Glomerular visceral epithelial cell (primary cell): ENCODE data around the gene VCAN.
"Not testable (repeated sequence)": the region's sequence is repeated elsewhere in the genome, so short reads cannot be mapped to it uniquely, and the experiment has no call there.

Experiments used
- DNase-seq: peaks from one replicate; pipeline ENCODE4 v3.0.0-alpha.2; 2016; ENCODE audit errors: extremely low spot score

Gene VCAN

DNA sequence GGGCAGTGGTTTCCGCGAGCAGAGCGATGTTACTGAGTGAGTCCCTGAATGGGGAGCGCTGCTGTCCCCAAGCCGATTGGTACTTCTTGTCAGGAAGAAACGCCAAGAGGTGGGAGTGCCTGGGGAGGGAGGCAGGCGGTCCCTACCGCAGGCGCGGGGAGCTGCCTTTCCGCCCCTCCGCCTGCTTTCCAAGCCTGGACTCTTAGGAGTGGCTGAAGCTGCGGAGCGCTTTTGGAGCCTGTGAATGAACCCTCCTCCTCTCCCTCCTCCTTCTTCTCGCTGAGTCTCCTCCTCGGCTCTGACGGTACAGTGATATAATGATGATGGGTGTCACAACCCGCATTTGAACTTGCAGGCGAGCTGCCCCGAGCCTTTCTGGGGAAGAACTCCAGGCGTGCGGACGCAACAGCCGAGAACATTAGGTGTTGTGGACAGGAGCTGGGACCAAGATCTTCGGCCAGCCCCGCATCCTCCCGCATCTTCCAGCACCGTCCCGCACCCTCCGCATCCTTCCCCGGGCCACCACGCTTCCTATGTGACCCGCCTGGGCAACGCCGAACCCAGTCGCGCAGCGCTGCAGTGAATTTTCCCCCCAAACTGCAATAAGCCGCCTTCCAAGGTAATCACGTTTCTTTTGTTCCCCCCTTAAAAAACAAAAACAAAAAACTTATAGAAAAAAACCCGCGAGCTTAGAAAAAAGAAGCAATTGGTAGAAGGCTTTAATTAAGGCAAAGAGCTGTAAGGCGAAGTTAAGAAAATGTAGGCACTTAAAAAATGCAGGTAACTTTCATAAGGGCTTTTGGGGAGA, at the start of gene VCAN:
VCAN (plus strand) TSS at position 340 of the 808 bp plus-strand sequence. CDS start 11,775 bp downstream, outside the sequence.
- peak; percentile 91 for DNase-seq

DNA sequence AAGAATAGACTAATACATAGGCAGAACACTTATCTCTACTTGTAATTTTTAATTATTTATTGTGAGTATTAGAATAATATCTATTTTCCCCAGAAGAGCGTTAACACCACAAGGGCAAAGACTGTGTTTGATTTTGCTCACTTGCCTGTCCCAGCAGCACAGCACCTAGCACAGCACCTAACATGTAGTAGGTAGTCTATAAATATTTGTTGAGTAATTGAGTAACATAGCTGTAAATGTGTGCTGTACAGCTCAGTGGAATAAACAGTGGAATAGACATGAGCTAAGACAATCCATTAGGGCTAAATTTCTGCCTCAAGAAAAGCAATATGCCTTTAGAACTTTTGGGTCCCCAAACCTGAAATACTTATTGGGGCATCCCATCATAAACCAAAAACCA, 49.3 kb upstream of the VCAN start:
- DNase-seq, result no peak

DNA sequence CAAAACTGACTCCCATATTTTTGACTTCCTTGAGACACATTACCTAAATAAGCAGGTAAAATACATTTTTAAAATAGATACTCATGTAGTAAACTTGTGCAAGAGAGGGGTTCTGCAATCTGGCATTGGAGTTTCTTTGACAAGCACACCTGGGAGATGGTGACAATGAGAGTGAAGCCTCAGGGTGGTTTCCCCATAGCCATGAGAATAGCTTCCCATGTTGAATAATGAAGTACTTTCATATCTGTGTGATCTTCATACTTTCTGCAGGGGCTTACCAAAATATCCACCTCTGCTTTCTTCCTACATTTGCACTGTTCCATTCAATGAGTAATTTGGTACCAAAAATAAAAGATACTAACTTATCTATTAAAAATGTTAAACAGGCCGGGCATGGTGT, 44.7 kb upstream of the VCAN start:
- DNase-seq, result no peak

DNA sequence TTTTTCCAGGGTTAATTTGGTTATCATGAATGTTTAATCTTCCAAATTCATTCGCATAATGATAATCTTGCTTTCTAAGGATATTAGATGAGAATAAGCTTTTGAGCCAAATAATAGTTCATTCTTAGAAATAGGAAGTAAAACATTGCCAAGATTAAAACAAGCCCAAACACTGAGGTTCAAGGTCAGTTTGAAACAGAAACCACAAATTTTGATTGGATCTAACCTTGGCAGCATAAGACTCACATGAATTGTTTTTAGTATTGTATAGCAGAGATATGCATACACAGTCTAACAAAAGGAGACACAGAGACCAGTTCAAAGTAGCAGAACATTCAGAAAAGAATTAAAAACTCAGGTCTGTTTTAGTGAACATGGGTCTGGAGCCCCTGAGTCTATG, 43.4 kb upstream of the VCAN start:
- DNase-seq, result no peak

DNA sequence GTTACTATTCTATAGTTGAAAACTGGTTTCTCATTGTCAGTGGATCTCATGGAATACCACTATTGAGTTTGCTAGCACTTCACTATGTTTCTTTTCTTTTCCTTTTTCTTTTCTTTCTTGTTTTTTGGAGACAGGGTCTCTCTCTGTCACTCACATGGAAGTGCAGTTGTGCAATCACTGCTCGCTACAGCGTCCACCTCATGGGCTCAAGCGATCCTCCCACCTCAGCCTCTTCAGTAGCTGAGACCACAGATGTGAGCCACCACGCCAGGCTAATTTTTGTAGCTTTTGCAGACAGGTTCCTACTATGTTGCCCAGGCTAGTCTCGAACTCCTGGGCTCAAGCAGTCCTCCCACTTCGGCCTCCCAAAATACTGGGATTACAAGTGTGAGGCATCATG, 42.7 kb upstream of the VCAN start:
- no peak for DNase-seq

DNA sequence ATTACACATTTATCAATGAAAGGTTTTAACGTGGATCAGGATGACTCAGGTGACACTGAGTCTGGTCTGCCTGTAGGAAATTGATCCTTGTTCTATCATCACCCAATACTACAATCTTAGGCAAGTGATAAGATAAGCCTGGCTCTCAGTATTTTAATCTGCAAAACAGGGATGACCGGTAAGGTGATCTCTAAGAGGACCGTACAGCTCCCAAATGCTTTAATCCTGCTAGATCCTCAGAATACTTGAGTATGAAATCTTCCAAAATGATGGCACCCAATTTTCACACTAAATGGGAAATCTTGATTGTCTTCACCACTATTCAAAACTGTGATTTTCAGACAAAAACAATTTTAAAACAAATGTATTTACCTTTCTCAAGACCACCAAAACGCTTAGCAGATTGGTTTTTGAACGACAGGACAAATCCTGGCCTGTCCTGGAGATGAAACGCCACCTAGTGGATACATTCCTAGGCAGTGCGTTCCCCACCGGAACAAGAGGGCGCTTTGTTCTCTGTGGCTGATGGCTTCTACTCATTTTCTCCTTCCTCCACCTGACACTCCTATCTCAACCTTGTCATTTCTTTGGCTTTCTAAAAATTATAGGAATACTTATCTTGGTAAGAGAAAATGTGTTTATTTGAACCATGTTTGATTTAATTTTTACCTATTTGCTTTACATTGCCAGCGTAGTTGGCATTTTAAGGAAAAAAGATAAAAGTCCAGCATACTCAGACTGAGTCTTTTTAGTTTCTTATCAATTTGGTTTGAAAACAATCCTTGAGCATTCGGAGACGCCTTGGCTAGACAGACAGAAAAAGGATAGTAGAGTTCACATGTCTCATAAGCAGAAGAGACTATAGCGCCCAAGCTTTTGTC, 41.2 kb upstream of the VCAN start:
- DNase-seq, result peak; percentile 66

DNA sequence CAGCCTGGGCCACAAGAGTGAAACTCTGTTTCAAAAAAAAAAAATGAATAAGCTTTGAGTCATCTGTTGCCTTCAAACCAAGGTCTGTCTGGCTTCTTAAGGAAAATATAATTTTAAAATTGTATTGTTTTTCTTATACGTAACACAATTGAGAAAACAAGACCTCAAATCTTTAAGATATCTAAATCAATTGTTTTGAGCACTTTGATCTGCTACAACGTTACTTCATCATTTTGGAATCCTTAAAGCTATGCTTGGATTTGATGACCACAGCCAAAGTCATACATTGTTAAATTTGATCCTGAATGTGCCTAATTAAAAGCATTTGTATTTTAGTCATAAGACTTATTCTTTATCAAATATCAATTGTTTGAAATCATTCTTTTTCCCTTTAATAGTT, 37.7 kb upstream of the VCAN start:
- no peak for DNase-seq

DNA sequence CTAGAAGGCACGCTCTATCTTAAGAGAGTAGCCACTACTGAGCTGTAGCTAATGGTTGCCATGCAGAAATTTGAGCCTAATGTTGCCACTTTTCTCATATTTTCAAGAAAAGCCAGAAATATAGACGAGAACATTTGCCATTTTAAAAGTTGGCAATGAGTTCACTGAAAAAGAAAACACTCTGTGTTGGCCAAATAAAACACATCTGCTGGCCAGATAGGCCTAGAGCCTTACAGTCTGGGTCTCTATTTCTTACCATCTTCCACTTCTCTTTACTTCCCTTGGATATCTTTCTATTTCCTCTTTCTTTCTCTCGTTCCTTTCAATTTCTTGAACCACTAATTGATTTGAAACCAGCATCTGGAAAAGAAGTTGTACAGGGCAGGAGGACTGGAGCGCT, 36.6 kb upstream of the VCAN start:
- no peak for DNase-seq

DNA sequence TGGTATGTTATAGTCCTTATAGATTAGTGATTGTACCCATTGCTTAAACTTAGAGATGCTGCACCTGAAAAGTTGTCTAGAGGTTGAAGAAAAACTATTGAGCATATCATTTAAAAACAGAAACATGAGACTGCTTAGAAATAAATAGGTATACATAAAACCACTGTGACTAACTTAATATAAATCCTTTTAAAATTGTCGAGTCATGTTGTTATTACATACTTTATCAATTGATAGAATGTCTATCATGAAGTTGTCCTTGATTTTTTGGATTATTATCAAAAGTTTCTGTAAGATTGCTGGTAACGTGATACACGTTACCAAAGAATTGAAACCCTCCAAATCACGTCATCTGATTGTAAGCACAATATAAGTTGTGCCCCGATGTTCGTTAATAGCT, 35.3 kb upstream of the VCAN start:
- no peak for DNase-seq

DNA sequence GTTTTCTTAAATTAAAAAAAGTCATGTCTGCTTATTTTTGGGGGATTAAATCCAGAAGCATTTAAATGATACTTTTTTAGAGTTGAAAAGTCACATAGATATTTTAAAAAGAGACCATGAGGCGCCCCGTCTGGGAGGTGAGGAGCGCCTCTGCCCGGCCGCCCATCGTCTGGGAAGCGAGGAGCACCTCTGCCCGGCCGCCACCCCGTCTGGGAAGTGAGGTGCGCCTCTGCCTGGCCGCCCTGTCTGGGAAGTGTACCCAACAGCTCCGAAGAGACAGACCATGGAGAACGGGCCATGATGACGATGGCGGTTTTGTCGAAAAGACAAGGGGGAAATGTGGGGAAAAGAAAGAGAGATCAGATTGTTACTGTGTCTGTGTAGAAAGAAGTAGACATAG, 33.8 kb upstream of the VCAN start:
- not testable (repeated sequence) for DNase-seq

DNA sequence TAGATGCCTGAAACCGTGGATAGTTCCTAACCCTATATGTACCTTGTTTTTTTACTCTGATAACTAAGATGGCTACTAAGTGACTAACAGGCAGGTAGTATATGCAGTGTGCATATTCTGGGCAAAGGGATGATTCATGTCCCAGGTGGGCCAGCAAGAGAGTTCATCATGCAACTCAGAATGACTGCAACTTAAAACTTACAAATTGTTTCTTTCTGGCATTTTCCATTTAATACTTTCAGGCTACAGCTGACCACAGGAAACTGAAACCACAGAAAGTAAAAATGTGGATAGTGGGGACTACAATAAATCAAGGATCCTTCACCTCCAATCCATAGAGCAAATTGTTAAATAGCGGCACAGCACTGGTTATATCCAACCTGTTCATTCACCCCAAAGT, 30.7 kb upstream of the VCAN start:
- peak; percentile 7 for DNase-seq

DNA sequence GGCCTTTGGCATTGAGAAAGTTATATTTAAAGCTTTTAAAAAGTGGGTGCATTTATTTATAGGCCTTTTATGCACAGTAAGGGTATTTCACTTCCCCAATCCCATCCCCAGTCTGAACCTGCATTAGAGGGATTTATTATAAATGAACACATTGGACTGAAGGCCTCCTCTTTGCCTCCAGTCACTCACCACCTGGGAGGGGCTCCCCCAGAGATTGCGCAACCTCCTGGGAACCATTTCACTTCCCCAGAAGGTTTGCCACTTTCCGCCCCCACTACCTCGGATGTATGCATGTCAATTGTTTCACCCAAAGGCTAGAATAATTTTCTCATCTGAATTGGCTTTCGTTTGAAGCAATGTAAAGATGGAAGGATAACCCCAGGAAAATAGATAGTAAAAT, 29.8 kb upstream of the VCAN start:
- no peak for DNase-seq

DNA sequence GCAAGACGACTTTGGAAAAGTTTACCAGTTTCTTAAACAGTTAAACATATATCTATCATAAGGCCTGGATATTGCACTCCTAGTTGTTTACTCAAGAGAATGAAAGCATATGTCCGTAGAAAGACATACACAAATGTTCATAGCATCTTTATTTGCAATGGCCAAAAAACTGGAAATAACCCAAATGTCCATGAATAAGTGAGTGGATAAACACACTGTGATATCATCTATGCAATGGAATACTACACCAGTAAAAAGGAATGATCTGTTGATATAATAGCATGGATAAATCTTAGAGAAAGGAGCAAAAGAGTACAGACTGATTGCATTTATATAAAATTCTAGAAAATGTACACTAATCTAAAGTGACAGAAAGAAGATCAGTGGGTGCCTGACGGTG, 28.0 kb upstream of the VCAN start:
- no peak for DNase-seq

DNA sequence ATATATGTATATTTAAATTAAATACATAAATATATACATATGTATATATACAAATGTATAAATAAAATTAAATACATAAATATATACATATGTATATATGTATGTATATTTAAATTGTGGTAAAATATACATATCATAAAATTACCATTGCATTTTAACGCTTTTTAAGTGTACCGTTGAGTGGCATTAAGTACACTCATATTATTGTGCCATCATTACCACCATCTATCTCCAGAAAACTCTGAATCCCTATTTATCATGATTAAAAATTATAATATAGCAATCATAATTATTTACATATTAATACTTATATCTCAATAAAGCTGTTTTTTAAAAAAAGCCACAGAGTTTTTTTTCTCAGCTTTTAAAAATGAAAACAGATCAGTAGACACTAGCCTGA, 27.1 kb upstream of the VCAN start:
- DNase-seq, result no peak

DNA sequence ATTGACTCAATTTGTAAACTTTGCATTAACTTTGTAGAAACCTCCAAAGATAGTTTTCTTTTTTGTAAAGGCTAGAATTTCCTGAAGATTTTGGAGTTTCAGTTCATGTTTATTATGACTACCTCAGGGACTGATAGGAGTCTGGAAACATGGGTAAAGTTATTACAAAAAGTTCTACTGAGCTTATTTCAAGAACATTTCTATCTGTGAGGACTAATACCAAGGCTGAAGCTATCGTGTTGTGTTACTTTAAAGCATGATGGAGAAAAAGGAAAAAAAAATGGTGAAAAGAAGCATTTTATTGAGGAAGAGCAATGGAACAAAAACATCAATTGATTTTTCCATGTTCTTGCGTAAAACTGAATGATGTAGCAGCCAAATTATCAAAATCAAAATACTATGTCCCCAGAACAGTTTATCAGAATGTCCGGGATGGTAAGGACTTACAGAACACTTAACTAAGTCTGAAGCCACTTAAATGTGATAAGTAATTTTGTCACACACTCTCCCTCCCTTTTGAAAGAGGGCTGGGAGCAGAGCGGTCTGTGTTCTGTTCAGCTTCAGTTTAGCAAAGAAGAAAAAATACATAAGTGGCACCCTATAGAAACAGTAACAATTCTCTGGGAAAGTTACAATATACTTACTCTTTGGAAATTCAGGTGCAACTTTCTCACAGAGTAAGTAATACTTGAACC, 25.1 kb upstream of the VCAN start:
- DNase-seq, result no peak

DNA sequence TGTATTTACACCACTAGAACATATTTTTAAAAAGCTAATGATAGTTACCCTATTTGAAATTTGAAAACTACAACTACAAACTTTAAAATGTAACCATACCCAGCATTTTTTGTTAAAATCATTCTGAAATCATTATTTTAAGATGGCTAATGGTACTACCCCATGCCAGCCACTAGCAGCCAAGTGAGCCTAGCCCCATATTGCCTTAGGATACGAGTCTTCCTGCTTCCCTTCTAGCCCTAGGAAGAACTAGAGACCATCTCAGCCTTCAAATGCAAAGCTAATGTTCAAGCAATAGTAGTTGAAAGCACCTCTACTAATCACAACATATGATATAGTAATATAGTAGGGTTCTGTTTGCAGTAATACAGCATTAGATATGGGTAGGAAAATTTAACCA, 24.0 kb upstream of the VCAN start:
- no peak for DNase-seq

DNA sequence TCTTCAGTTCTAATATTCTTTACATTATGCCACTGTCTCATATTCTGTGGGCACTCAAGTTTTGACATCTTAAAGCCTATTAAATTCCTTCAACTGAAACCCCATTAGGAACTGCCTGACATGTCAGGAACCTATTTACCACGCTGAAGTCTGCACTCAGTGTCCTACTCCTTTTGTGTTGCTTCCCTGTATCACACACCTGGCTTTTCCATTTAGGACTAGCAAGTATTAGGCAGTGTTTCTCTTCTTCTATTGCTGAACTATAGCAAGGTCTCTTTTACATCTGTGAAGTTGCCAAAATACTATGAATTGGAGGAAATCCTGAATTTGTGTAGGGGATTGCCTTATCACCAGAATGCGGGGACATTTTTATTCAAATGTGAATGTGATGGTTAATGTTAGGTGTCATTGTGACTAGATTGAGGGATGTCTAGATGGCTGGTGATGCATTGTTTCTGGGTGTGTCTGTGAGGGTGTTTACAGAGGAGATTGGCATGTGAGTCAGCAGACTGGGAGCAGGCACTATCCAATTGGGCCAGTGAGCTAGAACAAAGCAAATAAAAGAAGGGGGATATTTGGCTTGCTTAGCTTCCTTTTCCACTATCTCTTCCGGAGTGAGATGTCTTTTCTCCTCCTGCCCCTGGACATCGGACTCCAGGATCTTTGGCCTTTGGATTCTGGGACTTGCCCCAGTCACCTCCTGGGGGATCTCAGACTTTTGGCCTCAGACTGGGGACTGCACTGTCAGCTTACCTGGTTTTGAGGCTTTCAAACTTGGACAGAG, 21.2 kb upstream of the VCAN start:
- peak; percentile 46 for DNase-seq

DNA sequence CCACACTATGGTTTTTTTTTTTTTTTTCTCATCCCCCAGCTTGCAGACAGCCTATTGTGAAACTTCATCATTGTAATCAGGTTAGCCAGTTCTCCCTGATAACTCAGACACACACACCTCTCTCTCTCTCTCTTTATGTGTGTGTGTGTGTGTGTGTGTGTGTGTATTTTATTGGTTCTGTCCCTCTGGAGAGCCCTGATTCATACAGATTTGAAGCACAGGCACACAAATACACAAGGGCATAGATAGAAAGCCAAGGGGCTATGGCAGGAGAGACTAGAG, 20.6 kb upstream of the VCAN start:
- no peak for DNase-seq

DNA sequence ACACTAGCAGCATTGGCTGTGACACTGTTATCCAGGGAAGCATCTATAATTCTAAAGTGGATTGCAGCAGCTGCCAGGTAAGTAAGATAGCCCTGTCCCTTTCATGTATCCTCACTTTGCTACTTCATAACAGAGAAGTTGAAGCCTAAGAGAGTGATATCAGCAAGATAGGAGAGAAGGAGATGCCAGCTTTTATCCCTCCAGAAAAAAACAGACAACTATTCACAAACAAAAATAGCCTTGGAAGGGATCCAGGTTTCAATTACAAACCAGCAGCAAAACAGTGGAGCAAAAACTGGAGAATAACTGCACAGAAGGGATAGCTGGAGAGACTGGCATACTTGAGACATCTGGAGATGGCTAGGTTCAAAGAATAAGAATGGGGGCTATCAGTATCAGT, 19.6 kb upstream of the VCAN start:
- DNase-seq, result no peak

DNA sequence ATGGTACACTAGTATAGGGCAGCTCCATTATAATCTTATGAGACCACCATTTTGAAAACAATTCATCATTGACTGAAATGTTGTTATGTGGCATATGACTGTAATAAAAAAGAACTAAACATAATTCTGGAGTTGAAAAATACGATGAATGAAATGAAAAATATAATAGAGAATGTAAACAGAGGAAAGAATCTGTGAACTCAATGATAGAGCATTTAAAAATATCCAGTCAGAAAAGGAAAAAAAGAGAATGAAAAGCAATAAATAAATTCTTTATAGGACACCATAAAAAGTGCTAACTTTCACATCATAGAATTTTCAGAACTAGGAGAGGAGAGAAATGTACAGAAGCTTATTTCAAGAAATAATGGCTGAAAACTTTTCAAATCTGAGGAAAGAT, 17.6 kb upstream of the VCAN start:
- DNase-seq, result no peak

DNA sequence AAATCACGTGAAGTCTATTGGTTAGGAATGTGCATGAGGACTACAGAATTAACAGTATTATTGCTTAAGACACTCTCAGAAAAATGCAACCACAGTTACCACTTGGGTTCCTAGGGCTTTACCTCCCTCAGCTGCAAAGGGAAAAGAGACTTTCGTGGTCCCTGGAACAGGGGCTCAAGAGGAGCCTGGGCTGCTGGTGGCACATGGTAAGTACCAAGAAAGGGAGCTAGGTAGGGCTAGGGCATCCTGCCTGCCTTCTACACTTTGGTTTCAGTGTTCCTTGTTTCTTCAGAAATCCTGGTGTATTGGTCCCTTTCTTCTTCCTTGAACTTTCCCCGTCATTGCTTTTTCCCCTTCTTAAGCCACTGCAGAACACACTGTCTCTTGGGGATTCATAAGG, 7.3 kb upstream of the VCAN start:
- DNase-seq, result no peak
